Keratinocyte (primary cell): Measurements from ENCODE around the gene SAE1. TPM values are rescaled to one million over a fixed set of nuclear protein-coding genes. Genes with fewer than 3 reads are reported as not detected.

Source experiments
- DNase-seq: peaks from one replicate; pipeline ENCODE4 v3.0.0-alpha.2; 2011; ENCODE audit warnings: low read depth, missing footprints, low spot score
- FAIRE-seq: peaks from 2 replicates; lab custom pipeline; 2011; peaks lifted over from hg19 to GRCh38; lab: Jason Lieb, UNC
- H2AFZ ChIP-seq: 2 replicates; pipeline ENCODE4 v1.6.0; 2012; ENCODE audit warnings: low read length, control low read depth, inconsistent platforms; ENCODE audit not compliant: control insufficient read depth
- H3K27ac ChIP-seq: 2 replicates; pipeline ENCODE4 v1.5.1; 2011; ENCODE audit warnings: low read length; ENCODE audit not compliant: control insufficient read depth, insufficient read depth
- H3K27me3 ChIP-seq: 3 replicates; pipeline ENCODE4 v1.6.0; 2011; ENCODE audit warnings: low read length; ENCODE audit not compliant: control insufficient read depth, insufficient read depth; ENCODE audit errors: extremely low read depth
- H3K36me3 ChIP-seq, 2 experiments: 2 replicates in 1 of 2; 3 replicates in 1 of 2; pipeline ENCODE4 v1.5.1; 2011; ENCODE audit warnings: low read length in 2 of 2, mild to moderate bottlenecking in 1 of 2; ENCODE audit not compliant: control insufficient read depth in 2 of 2, insufficient read depth in 2 of 2; ENCODE audit errors: extremely low read depth in 1 of 2
- H3K4me1 ChIP-seq: 3 replicates; pipeline ENCODE4 v1.5.1; 2011; ENCODE audit warnings: low read length; ENCODE audit not compliant: control insufficient read depth, insufficient read depth; ENCODE audit errors: extremely low read depth
- H3K4me2 ChIP-seq: 3 replicates; pipeline ENCODE4 v1.6.0; 2011; ENCODE audit warnings: low read depth, low read length; ENCODE audit not compliant: control insufficient read depth, insufficient read depth; ENCODE audit errors: extremely low read depth
- H3K4me3 ChIP-seq, 3 experiments: fragments of 200-600 bp in 1 of 3; sonication (generic) in 1 of 3; 2 replicates in 2 of 3; 3 replicates in 1 of 3; pipeline ENCODE4 v1.5.1; 2011 to 2016; ENCODE audit warnings: low read length in 3 of 3, mild to moderate bottlenecking in 3 of 3, control low read depth in 2 of 3, inconsistent platforms in 1 of 3, low read depth in 1 of 3, mixed read lengths in 1 of 3, mixed run types in 1 of 3, moderate library complexity in 1 of 3; ENCODE audit not compliant: control insufficient read depth in 2 of 3, insufficient read depth in 2 of 3; ENCODE audit errors: extremely low read depth in 1 of 3
- H3K79me2 ChIP-seq: 2 replicates; pipeline ENCODE4 v1.6.0; 2012; ENCODE audit warnings: low read length; ENCODE audit not compliant: control insufficient read depth, insufficient read depth
- H3K9ac ChIP-seq: 3 replicates; pipeline ENCODE4 v1.6.0; 2011; ENCODE audit warnings: low read length; ENCODE audit not compliant: control insufficient read depth, insufficient read depth; ENCODE audit errors: extremely low read depth
- H3K9me1 ChIP-seq: 3 replicates; pipeline ENCODE4 v1.6.0; 2011; ENCODE audit warnings: low read length; ENCODE audit not compliant: control insufficient read depth, insufficient read depth; ENCODE audit errors: extremely low read depth
- H3K9me3 ChIP-seq: 2 replicates; pipeline ENCODE4 v1.5.1; 2012; ENCODE audit warnings: low read depth, low read length; ENCODE audit not compliant: control insufficient read depth
- H4K20me1 ChIP-seq: 3 replicates; pipeline ENCODE4 v1.6.0; 2011; ENCODE audit warnings: low read length; ENCODE audit not compliant: control insufficient read depth, insufficient read depth; ENCODE audit errors: extremely low read depth
- EZH2 ChIP-seq: IDR thresholded peaks from one replicate; pipeline ENCODE4 v1.6.1; 2012; ENCODE audit warnings: inconsistent platforms, mild to moderate bottlenecking, low read length, moderate library complexity
- dilution Hi-C: fragments of 300-500 bp; cut with MboI; formaldehyde crosslinking; loops from one replicate; pipeline ENCODE4 v1.7.0; 2020; ENCODE audit warnings: low sequenced_read_pairs; ENCODE audit not compliant: extremely low pct_ligation_motif_present
- polyA plus RNA-seq, 5 experiments: library from polyadenylated mRNA; depleted of rRNA in 3 of 5; stranded (reverse) in 3 of 5; stranded (forward) in 1 of 5; unstranded in 1 of 5; fragments of >200 nt; gene quantifications; 1 replicate in 1 of 5; 2 replicates in 3 of 5; 3 replicates in 1 of 5; pipeline versions ENCODE4 v1.2.1 to v1.2.3, GENCODE V29; 2011 to 2012; ENCODE audit warnings: missing spikeins in 2 of 5, low read depth in 1 of 5, low replicate concordance in 1 of 5
- TF ChIP-seq, protein P1 (sequence below), 3 experiments: IDR thresholded peaks in 1 of 3; conservative IDR thresholded peaks in 1 of 3; optimal IDR thresholded peaks in 1 of 3; 2 replicates in 2 of 3; 3 replicates in 1 of 3; pipeline versions ENCODE3 to v1.5.1; 2011; ENCODE audit warnings: low read length in 3 of 3, mild to moderate bottlenecking in 3 of 3, moderate library complexity in 2 of 3, control low read depth in 1 of 3, inconsistent platforms in 1 of 3; ENCODE audit not compliant: insufficient read depth in 2 of 3; ENCODE audit errors: extremely low read depth in 1 of 3

The SAE1 gene
- polyA plus RNA-seq, 1 donor (not counting 4 experiments of a cell fraction or from before 2014, with no cell fraction given) = 102 TPM

DNA sequence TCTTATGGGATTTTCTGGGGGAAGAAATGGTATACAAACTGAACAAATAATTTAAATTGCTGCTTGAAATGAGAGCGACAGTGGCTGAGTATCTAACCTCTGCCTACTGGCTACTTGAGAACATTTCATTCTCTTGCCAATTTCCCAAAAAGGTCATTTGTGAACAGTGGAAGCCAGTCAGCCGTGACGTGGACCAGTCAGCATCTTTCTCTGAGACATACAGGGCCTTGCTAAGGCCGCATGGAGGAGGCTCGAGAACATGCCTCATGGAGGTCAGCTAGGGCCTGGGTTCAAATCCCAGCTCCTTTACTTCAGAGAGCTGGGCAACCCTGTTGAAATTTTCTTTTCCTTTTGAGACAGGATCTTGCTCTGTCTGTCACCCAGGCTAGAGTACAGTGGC is 37.4 kb upstream of the SAE1 start:
- DNase-seq (no peak), FAIRE-seq (no peak)
- peaks cover 4% of the 10 kb centered on the region for H3K9me1 ChIP-seq
- H3K4me1 ChIP-seq = peaks cover 15% of the 10 kb centered on the region
- H3K9me3 ChIP-seq = no peaks in the 10 kb centered on the region
- peaks cover 14 to 46% of the 10 kb centered on the region in 2 experiments for H3K36me3 ChIP-seq
- H3K9ac ChIP-seq = no peak overlapping the region
- H2AFZ ChIP-seq = no peak overlapping the region
- no peak overlapping the region for H3K4me3 ChIP-seq
- TF ChIP-seq, protein P1, sequence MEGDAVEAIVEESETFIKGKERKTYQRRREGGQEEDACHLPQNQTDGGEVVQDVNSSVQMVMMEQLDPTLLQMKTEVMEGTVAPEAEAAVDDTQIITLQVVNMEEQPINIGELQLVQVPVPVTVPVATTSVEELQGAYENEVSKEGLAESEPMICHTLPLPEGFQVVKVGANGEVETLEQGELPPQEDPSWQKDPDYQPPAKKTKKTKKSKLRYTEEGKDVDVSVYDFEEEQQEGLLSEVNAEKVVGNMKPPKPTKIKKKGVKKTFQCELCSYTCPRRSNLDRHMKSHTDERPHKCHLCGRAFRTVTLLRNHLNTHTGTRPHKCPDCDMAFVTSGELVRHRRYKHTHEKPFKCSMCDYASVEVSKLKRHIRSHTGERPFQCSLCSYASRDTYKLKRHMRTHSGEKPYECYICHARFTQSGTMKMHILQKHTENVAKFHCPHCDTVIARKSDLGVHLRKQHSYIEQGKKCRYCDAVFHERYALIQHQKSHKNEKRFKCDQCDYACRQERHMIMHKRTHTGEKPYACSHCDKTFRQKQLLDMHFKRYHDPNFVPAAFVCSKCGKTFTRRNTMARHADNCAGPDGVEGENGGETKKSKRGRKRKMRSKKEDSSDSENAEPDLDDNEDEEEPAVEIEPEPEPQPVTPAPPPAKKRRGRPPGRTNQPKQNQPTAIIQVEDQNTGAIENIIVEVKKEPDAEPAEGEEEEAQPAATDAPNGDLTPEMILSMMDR (optimal IDR thresholded peaks at IDR 0.05 in 1 of 3, IDR thresholded peaks at IDR 0.05 in 1 of 3, conservative IDR thresholded peaks at IDR 0.05 in 1 of 3; ENCODE audit: extremely low read depth in 1 of 3, insufficient read depth in 2 of 3, low read length in 3 of 3) = no peak
- no peak for TF ChIP-seq EZH2
- no peak overlapping the region for H3K4me2 ChIP-seq
- no peaks in the 10 kb centered on the region for H3K27me3 ChIP-seq
- peaks cover 48% of the 10 kb centered on the region for H3K79me2 ChIP-seq
- no peak overlapping the region for H3K27ac ChIP-seq
- dilution Hi-C loops = no loop called here
- no peaks in the 10 kb centered on the region for H4K20me1 ChIP-seq

DNA sequence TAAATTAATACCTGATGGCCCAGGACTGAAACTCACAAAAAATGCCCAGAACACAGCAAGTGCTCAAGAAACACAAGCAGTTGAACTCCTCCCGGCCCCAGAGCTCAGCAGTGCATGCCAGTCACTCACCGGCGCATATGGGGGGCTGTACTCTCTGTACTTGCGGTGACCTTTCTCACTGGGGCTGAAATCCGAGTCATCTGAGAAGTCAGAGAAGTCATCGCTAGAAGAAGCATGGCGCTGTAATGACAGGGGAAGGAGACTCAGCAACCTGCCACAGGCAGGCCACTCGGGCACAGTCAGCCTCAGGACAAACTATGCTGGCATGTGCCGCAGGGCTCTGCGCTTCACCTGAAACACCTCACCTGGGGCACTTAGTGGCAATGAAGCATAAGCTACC is 36.8 kb upstream of the SAE1 start:
- dilution Hi-C loops = no loop called here
- FAIRE-seq = no peak

More for the DNA sequence above, 36.8 kb upstream of the SAE1 start:
- no peak overlapping the region for H2AFZ ChIP-seq
- TF ChIP-seq, protein P1 (optimal IDR thresholded peaks at IDR 0.05 in 1 of 3, IDR thresholded peaks at IDR 0.05 in 1 of 3, conservative IDR thresholded peaks at IDR 0.05 in 1 of 3; ENCODE audit: extremely low read depth in 1 of 3, insufficient read depth in 2 of 3, low read length in 3 of 3) = no peak
- TF ChIP-seq EZH2 = no peak
- no peak for DNase-seq
- no peaks in the 10 kb centered on the region for H3K27me3 ChIP-seq
- H3K4me3 ChIP-seq = no peak overlapping the region
- H3K9ac ChIP-seq = no peak overlapping the region
- peaks cover 4% of the 10 kb centered on the region for H3K9me1 ChIP-seq
- no peaks in the 10 kb centered on the region for H3K9me3 ChIP-seq
- no peaks in the 10 kb centered on the region for H4K20me1 ChIP-seq
- H3K4me1 ChIP-seq = peaks cover 15% of the 10 kb centered on the region
- no peak overlapping the region for H3K4me2 ChIP-seq
- no peak overlapping the region for H3K27ac ChIP-seq
- H3K79me2 ChIP-seq = peaks cover 53% of the 10 kb centered on the region
- H3K36me3 ChIP-seq = peaks cover 14 to 42% of the 10 kb centered on the region in 2 experiments
